Measurements from ENCODE around the gene MTOR. TPM values are rescaled to one million over a fixed set of nuclear protein-coding genes. Genes with fewer than 3 reads are reported as not detected.

The MTOR gene
- polyA plus RNA-seq, 1 donor = 27.5 TPM

- DNase-seq = no peak
- H3K4me3 ChIP-seq (ENCODE audit: low read length) = no peak overlapping the region
- H3K9me3 ChIP-seq (ENCODE audit: control insufficient read depth, low read depth, low read length) = no peaks in the 10 kb centered on the region
- peaks cover 67% of the 10 kb centered on the region for H3K36me3 ChIP-seq (ENCODE audit: control insufficient read depth, insufficient read depth, low read length)
- 80% methylated on average over 1 of the region's 5 CpGs for WGBS (ENCODE audit: insufficient coverage, low lambda C conversion rate)
- H3K27ac ChIP-seq (ENCODE audit: low read length) = no peak overlapping the region
- H3K27me3 ChIP-seq (ENCODE audit: control insufficient read depth, insufficient read depth, low read length) = no peaks in the 10 kb centered on the region
- no peaks in the 10 kb centered on the region for H3K4me1 ChIP-seq (ENCODE audit: control insufficient read depth, insufficient read depth, low read length)
Measured at GRCh38 chr1:11134898-11135266, 127.5 kb downstream of the MTOR start.

- no peak for DNase-seq
- Histone ChIP-seq H3K9me3 (ENCODE audit: control insufficient read depth, low read depth, low read length) (no peaks in the 10 kb centered on the region), H3K4me1 (ENCODE audit: control insufficient read depth, insufficient read depth, low read length) (no peaks in the 10 kb centered on the region), H3K27me3 (ENCODE audit: control insufficient read depth, insufficient read depth, low read length) (no peaks in the 10 kb centered on the region), H3K27ac (ENCODE audit: low read length) (no peak overlapping the region), H3K36me3 (ENCODE audit: control insufficient read depth, insufficient read depth, low read length) (peaks cover 70% of the 10 kb centered on the region), H3K4me3 (ENCODE audit: low read length) (no peak overlapping the region)
- WGBS (ENCODE audit: insufficient coverage, low lambda C conversion rate) = no CpG with 5 or more reads among the region's 5 CpGs
Measured at GRCh38 chr1:11134251-11134897, 128.0 kb downstream of the MTOR start.

GRCh38 chr1:11132563-11133293 lies 129.6 kb downstream of the MTOR start:
- no peak overlapping the region for H3K27ac ChIP-seq (ENCODE audit: low read length)
- peaks cover 70% of the 10 kb centered on the region for H3K36me3 ChIP-seq (ENCODE audit: control insufficient read depth, insufficient read depth, low read length)
- DNase-seq = no peak

GRCh38 chr1:11131816-11132215 lies 130.5 kb downstream of the MTOR start:
- Histone ChIP-seq H3K27me3 (ENCODE audit: control insufficient read depth, insufficient read depth, low read length) (no peaks in the 10 kb centered on the region), H3K36me3 (ENCODE audit: control insufficient read depth, insufficient read depth, low read length) (peaks cover 75% of the 10 kb centered on the region), H3K4me3 (ENCODE audit: low read length) (no peak overlapping the region), H3K4me1 (ENCODE audit: control insufficient read depth, insufficient read depth, low read length) (no peaks in the 10 kb centered on the region), H3K9me3 (ENCODE audit: control insufficient read depth, low read depth, low read length) (no peaks in the 10 kb centered on the region), H3K27ac (ENCODE audit: low read length) (no peak overlapping the region)
- WGBS (ENCODE audit: insufficient coverage, low lambda C conversion rate) = 100% methylated on average over 1 of the region's 3 CpGs
- DNase-seq = no peak

More at GRCh38 chr1:11132563-11133293, 129.6 kb downstream of the MTOR start:
- H3K9me3 ChIP-seq (ENCODE audit: control insufficient read depth, low read depth, low read length) = no peaks in the 10 kb centered on the region
- WGBS (ENCODE audit: insufficient coverage, low lambda C conversion rate) = no CpG with 5 or more reads among the region's 8 CpGs
- H3K4me1 ChIP-seq (ENCODE audit: control insufficient read depth, insufficient read depth, low read length) = no peaks in the 10 kb centered on the region
- no peak overlapping the region for H3K4me3 ChIP-seq (ENCODE audit: low read length)
- H3K27me3 ChIP-seq (ENCODE audit: control insufficient read depth, insufficient read depth, low read length) = no peaks in the 10 kb centered on the region

GRCh38 chr1:11130406-11130805 lies 131.9 kb downstream of the MTOR start:
- no peak for DNase-seq
- Histone ChIP-seq H3K4me1 (ENCODE audit: control insufficient read depth, insufficient read depth, low read length) (no peaks in the 10 kb centered on the region), H3K27me3 (ENCODE audit: control insufficient read depth, insufficient read depth, low read length) (no peaks in the 10 kb centered on the region), H3K36me3 (ENCODE audit: control insufficient read depth, insufficient read depth, low read length) (peaks cover 77% of the 10 kb centered on the region), H3K9me3 (ENCODE audit: control insufficient read depth, low read depth, low read length) (no peaks in the 10 kb centered on the region), H3K4me3 (ENCODE audit: low read length) (no peak overlapping the region), H3K27ac (ENCODE audit: low read length) (no peak overlapping the region)
- no CpG with 5 or more reads among the region's 17 CpGs for WGBS (ENCODE audit: insufficient coverage, low lambda C conversion rate)

- Histone ChIP-seq H3K27ac (ENCODE audit: low read length) (no peak overlapping the region), H3K9me3 (ENCODE audit: control insufficient read depth, low read depth, low read length) (no peaks in the 10 kb centered on the region), H3K4me3 (ENCODE audit: low read length) (no peak overlapping the region), H3K4me1 (ENCODE audit: control insufficient read depth, insufficient read depth, low read length) (no peaks in the 10 kb centered on the region), H3K36me3 (ENCODE audit: control insufficient read depth, insufficient read depth, low read length) (peaks cover 79% of the 10 kb centered on the region), H3K27me3 (ENCODE audit: control insufficient read depth, insufficient read depth, low read length) (no peaks in the 10 kb centered on the region)
- DNase-seq = no peak
- 100% methylated on average over 3 of the region's 15 CpGs for WGBS (ENCODE audit: insufficient coverage, low lambda C conversion rate)
Measured at GRCh38 chr1:11129649-11130390, 132.5 kb downstream of the MTOR start.

GRCh38 chr1:11126569-11126968 lies 135.8 kb downstream of the MTOR start:
- Histone ChIP-seq H3K4me3 (ENCODE audit: low read length) (no peak overlapping the region), H3K4me1 (ENCODE audit: control insufficient read depth, insufficient read depth, low read length) (no peaks in the 10 kb centered on the region), H3K36me3 (ENCODE audit: control insufficient read depth, insufficient read depth, low read length) (peaks cover 78% of the 10 kb centered on the region), H3K9me3 (ENCODE audit: control insufficient read depth, low read depth, low read length) (no peaks in the 10 kb centered on the region), H3K27ac (ENCODE audit: low read length) (no peak overlapping the region), H3K27me3 (ENCODE audit: control insufficient read depth, insufficient read depth, low read length) (no peaks in the 10 kb centered on the region)
- no CpG with 5 or more reads among the region's 5 CpGs for WGBS (ENCODE audit: insufficient coverage, low lambda C conversion rate)
- no peak for DNase-seq

GRCh38 chr1:11125931-11126330 lies 136.4 kb downstream of the MTOR start:
- Histone ChIP-seq H3K9me3 (ENCODE audit: control insufficient read depth, low read depth, low read length) (no peaks in the 10 kb centered on the region), H3K27ac (ENCODE audit: low read length) (no peak overlapping the region), H3K4me1 (ENCODE audit: control insufficient read depth, insufficient read depth, low read length) (no peaks in the 10 kb centered on the region), H3K27me3 (ENCODE audit: control insufficient read depth, insufficient read depth, low read length) (no peaks in the 10 kb centered on the region), H3K4me3 (ENCODE audit: low read length) (no peak overlapping the region), H3K36me3 (ENCODE audit: control insufficient read depth, insufficient read depth, low read length) (peaks cover 79% of the 10 kb centered on the region)
- DNase-seq = no peak
- WGBS (ENCODE audit: insufficient coverage, low lambda C conversion rate) = no CpG with 5 or more reads among the region's 5 CpGs

GRCh38 chr1:11124965-11125364 lies 137.4 kb downstream of the MTOR start:
- no peak for DNase-seq
- H3K9me3 ChIP-seq (ENCODE audit: control insufficient read depth, low read depth, low read length) = no peaks in the 10 kb centered on the region
- H3K36me3 ChIP-seq (ENCODE audit: control insufficient read depth, insufficient read depth, low read length) = peaks cover 72% of the 10 kb centered on the region
- no peak overlapping the region for H3K4me3 ChIP-seq (ENCODE audit: low read length)
- H3K27me3 ChIP-seq (ENCODE audit: control insufficient read depth, insufficient read depth, low read length) = no peaks in the 10 kb centered on the region
- no peaks in the 10 kb centered on the region for H3K4me1 ChIP-seq (ENCODE audit: control insufficient read depth, insufficient read depth, low read length)
- H3K27ac ChIP-seq (ENCODE audit: low read length) = no peak overlapping the region
- no CpG with 5 or more reads among the region's 3 CpGs for WGBS (ENCODE audit: insufficient coverage, low lambda C conversion rate)

- no peak for DNase-seq
- WGBS (ENCODE audit: insufficient coverage, low lambda C conversion rate) = 100% methylated on average over 1 of the region's 2 CpGs
- no peak overlapping the region for H3K4me3 ChIP-seq (ENCODE audit: low read length)
- no peaks in the 10 kb centered on the region for H3K27me3 ChIP-seq (ENCODE audit: control insufficient read depth, insufficient read depth, low read length)
- H3K4me1 ChIP-seq (ENCODE audit: control insufficient read depth, insufficient read depth, low read length) = no peaks in the 10 kb centered on the region
- peaks cover 44% of the 10 kb centered on the region for H3K36me3 ChIP-seq (ENCODE audit: control insufficient read depth, insufficient read depth, low read length)
- H3K9me3 ChIP-seq (ENCODE audit: control insufficient read depth, low read depth, low read length) = no peaks in the 10 kb centered on the region
- H3K27ac ChIP-seq (ENCODE audit: low read length) = no peak overlapping the region
Measured at GRCh38 chr1:11116318-11116717, 146.0 kb downstream of the MTOR start.
